Neural progenitor cell (in vitro differentiated cells): ENCODE measurements around the gene SLC46A3.

Experiments used
- CTCF ChIP-seq: fragments of 200-600 bp; sonication (generic); IDR thresholded peaks from 2 replicates; pipeline ENCODE4 v1.5.1; 2017; ENCODE audit warnings: antibody characterized with exemption, mild to moderate bottlenecking
- EZH2 ChIP-seq: fragments of 200-600 bp; sonication (generic); IDR thresholded peaks from 2 replicates; pipeline ENCODE4 v1.6.1; 2017; ENCODE audit warnings: antibody characterized with exemption, mild to moderate bottlenecking, moderate library complexity
- EZH2phosphoT487 ChIP-seq: fragments of 200-600 bp; sonication (generic); IDR thresholded peaks from 2 replicates; pipeline ENCODE4 v1.6.1; 2017; ENCODE audit warnings: antibody characterized with exemption

- TF ChIP-seq CTCF (no peak), EZH2phosphoT487 (no peak), EZH2 (no peak)
Observed at GRCh38 chr13:28761586-28761985, 42.8 kb upstream of the SLC46A3 start.
